GM20431 (cell line): Measurements from ENCODE around the gene TIMM22.
"Not testable (repeated sequence)": the region's sequence is repeated elsewhere in the genome, so short reads cannot be mapped to it uniquely, and the experiment has no call there.

ENCODE experiments used
- in situ Hi-C: fragments of 300-500 bp; cut with MseI, MboI; formaldehyde crosslinking; loops from one replicate; pipeline ENCODE4 v1.15.0; 2020; ENCODE audit warnings: low sequenced_read_pairs; ENCODE audit not compliant: unreplicated experiment

The TIMM22 gene

DNA sequence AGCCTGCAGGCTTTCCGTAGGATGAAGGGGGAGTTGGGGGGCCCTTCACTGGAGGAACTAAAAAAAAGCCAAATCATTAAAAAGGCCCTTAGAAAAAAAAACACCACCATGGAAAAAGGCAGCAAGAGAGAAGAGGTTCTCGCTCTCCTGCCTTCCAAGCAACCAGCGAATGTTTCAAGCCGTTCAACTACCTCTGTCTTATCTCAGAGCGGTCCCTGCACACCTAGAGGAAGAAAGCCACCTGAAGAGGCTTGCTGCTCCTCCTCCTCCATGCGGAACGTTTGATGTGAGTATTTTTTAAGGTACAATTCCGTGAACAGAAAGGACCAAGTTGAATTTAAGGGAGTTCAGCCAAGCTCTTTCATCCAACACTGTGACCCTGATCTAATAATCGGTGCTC lies 26.6 kb upstream of the TIMM22 start:
- in situ Hi-C loops = no loop called here

DNA sequence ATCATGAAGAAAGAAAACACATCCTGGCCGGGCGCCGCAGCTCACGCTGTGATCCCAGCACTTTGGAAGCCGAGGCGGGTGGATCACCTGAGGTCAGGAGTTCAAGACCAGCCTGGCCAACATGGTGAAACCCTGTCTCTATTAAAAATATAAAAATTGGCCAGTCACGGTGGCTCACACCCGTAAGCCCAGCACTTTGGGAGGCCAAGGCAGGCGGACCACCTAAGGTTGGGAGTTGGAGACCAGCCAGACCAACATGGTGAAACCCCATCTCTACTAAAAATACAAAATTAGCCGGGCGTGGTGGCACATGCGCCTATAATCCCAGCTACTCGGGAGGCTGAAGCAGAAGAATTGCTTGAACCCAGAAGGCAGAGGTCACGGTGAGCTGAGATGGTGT lies 25.1 kb upstream of the TIMM22 start:
- in situ Hi-C loops = not testable (repeated sequence)

DNA sequence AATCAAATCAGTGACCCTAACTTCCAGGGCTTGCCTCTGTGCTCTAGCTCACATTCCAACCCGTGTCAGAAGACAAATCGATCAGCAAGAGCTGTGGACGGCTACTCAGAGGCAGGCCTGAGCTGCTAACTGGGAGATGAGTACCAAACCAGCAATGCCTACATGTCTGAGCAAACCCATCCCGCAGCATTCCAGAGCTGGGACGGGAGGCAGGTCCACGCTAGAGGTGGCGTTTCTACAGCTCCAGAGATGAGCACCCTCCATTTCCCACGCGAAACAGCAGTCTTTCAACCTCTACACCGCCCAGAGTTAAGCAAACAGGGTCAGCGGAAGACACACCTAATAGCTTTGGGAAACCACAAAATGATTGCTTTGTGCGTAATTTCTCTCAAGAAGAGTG lies 23.9 kb upstream of the TIMM22 start:
- in situ Hi-C loops = no loop called here

DNA sequence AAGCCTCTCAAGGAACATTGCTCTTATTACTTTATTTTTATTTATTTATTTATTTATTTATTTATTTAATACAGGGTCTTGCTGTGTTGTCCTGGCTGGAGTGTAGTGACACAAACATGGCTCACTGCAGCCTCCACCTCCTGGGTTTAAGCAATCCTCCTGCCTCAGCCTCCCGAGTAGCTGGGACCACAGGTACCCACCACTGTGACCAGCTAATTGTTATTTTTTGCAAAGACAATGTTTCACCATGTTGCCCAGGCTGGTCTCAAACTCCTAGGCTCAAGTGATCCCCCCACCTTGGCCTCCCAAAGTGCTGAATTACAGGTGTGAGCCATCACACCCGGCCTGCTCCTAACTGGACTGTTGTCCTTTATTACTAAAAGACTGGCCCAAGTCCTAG lies 22.2 kb upstream of the TIMM22 start:
- in situ Hi-C loops = not testable (repeated sequence)

DNA sequence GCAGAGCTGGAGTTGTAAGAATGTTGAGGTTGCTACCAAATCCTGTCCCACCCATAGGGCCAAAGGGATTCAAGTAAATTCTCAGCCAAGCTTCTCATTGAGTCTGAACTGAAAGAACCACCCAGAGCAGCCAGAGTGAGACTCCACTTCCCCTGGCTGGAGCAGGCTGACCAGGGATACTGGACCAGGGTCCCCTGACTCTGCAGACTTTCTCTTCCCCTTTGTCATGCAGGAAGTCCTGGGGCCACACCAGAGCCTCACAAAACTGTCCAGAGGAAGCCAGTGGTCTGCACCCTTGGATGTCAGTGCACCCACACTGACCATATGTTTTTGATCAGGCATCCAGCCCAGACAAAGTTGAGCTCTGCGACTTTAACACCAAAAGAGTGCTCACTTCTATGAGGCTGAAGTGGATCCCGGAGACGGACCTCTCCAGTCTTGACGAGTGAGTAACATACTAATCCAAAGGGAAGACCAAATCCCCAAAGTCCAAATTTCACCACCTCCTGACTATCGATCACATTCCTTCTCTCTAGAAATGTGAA lies 21.5 kb upstream of the TIMM22 start:
- in situ Hi-C loops = no loop called here

DNA sequence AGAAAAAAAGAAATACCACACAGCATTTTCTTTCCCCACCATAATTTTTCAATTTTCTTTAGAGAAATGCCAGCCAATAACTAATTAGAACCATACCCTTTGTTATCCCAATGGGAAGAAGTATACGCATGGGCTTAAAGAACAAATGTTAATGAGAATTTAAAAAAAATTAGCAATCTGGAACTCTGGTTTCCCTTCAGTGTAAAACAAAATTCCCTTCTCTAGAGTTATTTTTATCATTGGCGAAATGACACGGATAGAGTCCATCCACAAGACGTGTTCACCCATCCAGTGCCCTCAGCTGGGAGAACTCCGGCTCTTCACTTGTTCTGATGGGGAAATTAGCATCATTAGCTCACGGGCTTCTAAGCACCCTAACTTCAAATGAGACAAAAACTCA lies 20.6 kb upstream of the TIMM22 start:
- in situ Hi-C loops = no loop called here

DNA sequence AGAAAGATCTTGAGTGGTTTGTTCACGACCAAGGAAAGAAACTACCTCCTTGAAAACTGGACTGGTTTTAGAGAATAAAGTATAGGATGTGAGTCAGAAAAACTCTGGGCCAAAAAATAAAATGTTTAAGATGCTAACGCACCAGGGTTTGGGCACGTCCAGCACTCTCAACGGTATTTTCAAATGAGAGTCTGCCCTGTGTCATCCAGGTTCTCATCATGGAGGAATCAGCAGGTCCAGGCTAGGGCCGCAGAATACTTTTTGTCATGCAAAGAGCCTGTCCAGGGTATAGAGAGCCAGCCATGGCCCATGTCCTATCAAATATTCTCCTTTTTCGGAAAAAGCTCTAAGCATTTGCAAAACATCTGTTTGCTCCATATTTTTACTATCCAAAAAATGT lies 19.8 kb upstream of the TIMM22 start:
- in situ Hi-C loops = no loop called here

DNA sequence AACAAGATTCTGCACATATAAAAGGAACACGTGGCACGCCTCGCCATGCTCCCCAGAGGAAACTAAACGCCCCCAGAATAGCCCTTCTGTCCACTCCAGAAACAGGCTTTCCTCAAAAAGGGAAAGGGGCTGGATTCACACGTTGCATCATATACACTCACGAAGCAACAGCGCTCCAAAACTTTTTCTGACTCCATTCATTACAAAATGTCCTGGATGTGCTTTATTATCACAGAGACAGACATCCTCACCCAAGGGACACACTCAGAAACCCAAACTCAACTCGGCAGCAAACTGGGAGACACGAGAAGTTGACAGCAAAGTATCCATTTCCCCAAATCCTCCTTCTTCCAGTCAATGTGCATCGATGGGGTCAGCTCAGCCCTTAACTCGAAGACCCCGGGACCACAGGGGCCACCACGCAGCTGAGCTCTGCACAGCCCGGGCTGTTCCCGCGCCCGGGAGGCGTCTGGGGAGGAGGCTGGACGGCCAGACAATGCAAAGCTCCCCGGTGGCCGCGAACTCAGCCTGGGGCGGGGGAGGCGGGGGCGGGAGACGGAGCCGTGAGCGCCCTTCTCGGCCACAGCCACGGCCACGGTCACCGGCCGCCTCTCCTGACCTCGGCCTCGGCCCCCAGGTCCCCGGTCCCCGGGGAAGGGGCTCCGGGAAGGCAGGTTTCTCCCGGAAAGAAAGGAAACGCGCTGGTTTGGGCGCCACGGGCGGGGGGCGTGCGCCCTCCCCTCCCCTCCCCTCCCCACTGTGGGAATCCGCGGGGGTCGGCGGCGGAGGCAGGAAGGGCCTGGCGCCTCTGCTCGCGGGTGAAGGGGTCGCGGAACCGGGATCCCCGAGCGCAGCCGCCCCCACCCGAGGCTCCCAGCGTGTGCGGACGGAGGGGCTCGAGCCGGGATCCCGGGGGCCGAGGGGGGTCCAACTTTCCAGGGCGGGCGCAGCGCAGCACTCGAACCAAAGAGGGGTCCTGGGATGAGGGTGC lies 18.5 kb upstream of the TIMM22 start:
- in situ Hi-C loops = no loop called here

DNA sequence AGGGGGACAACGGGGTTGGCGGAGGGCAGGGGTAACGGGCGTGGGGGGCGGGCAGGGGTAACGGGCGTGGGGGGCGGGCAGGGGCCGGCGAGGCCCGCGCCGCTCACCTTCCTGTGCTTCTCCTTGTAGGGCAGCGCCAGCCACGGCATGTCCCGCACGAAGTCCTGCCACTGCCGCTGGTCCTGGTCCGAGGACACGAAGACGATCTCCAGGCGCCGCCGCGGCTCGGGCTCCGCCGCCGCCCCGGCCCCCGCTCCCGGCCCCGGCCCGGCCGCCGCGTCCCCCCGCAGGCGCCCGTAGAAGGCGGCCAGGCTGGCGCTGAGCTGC lies 17.8 kb upstream of the TIMM22 start:
- in situ Hi-C loops = no loop called here

DNA sequence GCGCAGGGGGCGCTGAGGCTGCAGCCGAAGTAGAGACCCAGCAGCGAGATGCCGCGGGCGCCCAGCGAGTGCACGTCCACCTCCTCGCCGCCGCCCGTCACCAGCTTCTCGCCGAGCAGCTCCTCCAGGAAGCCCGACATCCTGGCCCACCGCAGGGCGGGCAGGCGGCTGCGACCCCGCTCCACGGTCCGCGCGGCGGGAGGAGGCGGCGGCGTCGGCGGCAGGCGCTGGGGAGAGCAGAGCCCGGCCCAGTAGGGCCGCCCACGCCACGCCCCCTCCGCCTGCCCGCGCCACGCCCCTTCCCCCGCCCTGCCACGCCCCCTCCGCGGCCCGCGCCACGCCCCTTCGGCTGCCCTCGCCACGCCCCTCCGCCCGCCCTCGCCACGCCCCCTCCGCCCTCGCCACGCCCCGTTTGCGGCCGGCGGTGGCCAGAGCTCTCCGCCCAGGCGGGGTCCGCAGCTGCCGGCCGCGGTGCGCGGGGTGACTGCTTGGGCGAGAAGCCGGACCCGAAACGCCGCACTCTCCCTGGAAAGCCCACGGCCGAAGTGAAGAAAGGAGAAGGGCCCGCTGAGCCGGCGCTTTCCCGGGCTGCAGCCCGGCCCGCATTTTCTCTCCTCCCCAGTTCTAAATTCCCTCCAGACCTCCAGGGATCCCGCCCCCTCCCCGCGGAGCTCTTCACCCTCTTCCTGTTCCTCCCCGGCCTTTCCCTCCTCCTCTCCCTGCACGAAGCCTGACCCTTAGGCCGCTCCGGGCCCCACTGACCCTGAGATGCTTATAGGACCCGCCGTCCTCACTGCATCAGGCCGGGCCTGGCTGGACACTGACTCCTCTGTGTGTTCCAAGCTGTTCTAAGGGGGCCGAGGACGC lies 17.2 kb upstream of the TIMM22 start, which contains the start of gene NXN:
Gene NXN, minus strand, starts transcription at position 238 of the 867 bp plus-strand sequence.
- in situ Hi-C loops = loop anchor here (10.0 kb wide), 1 partner anchor 185 kb away; no protein-coding TSS in a partner anchor

DNA sequence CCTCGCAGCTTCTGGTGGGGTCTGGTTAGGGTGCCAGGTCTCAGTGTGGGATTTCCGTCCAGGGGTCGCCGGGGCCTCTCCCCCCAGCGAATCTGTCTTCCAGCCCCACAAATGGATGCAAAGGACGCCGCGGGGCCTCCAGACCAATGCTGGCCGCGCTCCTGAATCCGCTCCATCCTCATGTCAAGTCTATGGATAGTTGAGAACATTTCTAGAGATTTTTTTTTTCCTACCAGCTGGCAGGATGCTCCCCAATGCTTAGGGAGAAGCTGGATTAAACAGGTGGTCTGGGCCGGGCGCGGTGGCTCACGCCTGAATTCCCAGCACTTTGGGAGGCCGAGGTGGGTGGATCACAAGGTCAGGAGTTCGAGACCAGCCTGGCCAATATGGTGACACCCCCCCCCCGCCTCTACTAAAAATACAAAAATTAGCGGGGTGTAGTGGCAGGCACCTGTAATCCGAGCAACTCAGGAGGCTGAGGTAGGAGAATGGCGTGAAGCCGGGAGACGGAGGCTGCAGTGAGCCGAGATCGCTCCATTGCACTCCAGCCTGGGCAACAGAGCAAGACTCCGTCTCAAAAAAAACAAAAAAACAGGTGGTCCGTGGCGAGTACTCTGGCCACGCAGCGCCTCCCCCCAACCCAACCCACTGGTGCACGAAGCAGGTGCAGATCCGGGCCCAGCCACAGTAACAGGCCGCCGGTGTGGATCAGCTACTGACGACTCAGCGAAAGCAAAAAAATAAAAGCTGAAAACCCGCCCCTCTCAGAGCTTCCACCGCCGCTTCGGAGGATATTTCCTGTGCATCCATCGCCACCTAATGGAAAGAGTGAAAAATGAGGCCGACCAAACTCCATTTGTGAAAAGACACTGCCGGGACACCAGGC lies 16.3 kb upstream of the TIMM22 start:
- in situ Hi-C loops = loop anchor here (10.0 kb wide), 1 partner anchor 186 kb away; no protein-coding TSS in a partner anchor

DNA sequence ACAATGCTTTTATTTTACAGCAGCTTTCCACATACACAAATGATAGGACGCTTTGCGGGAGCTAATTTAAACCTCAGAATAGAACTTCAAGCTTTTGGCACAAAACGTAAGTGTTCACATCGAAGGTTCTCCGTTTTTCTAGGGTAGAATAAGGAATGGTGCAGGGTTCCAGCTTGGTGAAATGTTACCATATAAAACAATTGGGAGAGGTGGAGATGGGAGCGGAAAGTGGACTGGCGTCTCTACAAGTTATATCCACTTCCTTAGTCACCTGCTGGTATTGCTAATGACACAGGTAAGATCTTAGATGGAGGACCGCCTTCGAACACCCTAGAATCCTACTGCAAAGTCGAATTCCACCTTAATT lies 15.7 kb upstream of the TIMM22 start:
- in situ Hi-C loops = loop anchor here (10.0 kb wide), 1 partner anchor 186 kb away; no protein-coding TSS in a partner anchor

DNA sequence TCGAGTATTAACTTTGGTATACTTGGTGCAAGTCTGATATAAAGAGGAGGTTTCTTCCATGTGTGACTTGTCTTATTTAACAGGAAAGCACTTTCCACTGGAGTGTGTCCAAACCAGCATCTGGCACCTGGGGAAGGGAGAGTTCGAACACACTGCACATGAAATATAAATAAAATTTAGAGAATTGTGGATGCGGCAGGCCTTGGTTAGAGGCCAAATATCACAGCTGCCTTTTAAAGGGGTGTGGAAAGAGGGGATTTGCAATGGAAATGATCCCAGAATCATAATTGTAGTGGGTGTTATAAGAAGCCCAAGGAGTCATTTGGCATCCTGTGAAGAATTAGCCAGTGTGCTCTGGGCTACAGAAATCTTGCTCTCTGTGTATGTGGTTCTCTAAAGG lies 13.0 kb upstream of the TIMM22 start:
- in situ Hi-C loops = loop anchor here (10.0 kb wide), 1 partner anchor 189 kb away; no protein-coding TSS in a partner anchor

DNA sequence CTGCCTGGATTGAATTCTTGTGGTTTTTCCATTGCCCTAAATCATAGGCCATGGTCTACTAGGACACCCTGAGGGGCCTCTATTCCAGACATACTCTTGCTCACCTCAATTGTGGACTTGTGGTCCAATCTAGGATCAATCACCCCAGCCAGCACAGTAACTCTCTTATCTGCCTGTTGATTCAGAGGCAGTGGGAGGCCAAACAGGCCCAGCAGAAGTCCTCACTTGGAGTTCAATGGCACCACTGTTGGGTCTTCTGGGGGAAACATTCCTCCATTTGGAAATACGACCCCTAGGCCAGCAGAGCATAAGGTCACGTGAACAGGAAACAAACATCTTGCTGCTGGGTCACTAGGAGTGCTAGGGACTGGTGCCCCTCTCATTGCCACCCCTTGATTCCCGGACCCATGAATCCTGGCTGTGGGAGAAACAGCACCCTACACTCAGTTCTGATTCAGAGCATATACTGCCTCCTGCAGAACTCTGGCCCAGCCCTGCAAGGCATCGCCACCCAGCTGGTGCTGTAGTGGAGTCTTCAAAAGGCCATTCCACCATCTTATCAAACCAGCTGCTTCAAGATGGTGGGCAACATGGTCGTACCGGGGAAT lies 10.5 kb upstream of the TIMM22 start:
- in situ Hi-C loops = loop anchor here (10.0 kb wide), 1 partner anchor 192 kb away; no protein-coding TSS in a partner anchor

DNA sequence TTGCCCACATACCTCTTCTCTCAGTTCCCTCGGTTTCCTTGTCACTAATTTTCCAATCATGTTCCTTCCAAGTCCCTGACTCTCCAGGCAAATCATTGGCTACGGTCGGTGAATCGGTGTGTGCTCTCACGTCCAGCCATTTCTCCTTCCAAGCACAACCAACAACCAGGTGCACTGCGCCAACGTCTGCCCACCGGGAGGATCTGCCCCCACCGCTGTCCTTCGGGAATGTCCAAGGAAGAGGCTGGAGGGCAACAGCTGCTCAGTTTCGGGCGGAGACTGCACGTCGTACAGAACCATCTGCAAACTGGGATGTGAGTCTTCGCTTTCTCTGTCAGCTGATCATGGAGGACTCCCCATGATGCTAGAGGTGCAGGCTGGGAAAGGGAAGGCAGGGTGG lies 9.0 kb upstream of the TIMM22 start:
- in situ Hi-C loops = loop anchor here (10.0 kb wide), 1 partner anchor 193 kb away; no protein-coding TSS in a partner anchor

DNA sequence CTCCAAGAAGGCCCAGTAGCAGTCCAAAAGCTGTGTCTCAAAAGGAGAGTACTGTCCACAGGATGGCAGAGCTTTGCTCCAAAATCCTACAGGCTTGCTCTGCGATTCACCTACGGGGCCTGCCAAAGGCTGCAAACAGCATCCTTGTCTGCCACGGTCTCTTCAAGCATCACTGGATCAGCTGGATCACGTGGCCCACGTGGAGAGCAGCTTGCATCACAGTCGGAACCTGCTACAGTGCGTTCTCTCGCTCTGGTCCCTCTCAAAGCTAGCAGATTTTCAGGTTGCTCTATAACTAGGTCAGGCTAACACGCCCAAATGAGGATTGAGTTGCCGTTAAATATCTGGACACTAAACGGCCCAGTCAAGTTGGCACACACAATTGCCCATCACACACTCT lies 8.4 kb upstream of the TIMM22 start:
- in situ Hi-C loops = loop anchor here (10.0 kb wide), 1 partner anchor 194 kb away; no protein-coding TSS in a partner anchor

DNA sequence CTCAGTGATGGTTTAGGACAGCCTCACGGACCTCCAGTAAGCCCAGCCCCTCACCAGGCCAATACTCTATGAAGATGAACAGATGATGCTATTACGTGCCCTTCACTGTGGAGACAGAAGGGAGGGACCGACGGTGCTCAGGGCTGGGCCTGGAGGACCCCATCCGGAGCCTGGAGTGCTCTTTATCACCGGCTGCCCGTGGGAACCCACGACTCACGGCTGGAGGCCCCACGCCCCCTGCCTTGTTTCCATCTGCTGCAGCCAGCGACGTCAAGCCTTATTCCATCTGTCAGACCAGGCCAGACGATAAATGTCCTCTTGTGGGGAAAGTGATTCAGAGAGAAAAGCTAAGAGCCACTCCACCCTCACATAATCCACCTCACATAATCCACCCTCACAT lies 4.0 kb upstream of the TIMM22 start:
- in situ Hi-C loops = no loop called here

DNA sequence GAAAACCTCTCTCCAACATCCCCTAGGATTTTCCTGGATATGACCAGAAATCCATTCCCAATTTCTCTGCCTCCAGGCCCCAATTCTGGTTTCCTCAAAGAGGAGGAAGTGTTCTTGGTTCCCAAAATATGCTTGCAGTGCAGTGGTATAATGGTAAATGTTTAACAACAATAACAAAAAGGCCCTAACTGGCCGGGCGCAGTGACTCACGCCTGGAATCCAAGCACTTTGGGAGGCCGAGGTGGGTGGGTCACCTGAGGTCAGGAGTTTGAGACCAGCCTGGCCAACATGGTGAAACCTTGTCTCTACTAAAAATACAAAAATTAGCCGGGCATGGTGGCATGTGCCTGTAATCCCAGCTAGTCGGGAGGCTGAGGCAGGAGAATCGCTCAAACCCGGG lies 1.6 kb upstream of the TIMM22 start:
- in situ Hi-C loops = not testable (repeated sequence)

DNA sequence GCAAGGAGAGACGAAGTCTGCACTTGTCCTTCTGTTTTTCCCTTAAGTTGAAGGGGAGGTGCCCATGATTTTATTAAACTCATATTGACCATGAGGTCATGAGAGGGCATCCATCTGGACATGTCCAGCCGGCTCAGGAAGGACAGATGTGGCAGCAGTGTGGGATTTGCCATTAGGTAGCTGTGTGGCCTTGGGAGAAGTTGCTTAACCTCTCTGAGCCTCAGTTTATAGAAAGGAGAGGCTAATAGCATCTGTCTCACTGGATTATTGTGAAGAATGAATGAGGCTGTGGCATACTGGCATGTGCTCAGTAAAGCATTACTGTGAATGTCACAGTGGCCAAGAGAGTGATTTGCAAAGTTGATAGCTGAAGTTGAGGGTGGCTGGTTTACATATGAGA lies 1.2 kb downstream of the TIMM22 start:
- in situ Hi-C loops = no loop called here
